ENCODE results near the gene COMT.
"Not testable (repeated sequence)": the region's sequence is repeated elsewhere in the genome, so short reads cannot be mapped to it uniquely, and the experiment has no call there.

The COMT gene

DNA sequence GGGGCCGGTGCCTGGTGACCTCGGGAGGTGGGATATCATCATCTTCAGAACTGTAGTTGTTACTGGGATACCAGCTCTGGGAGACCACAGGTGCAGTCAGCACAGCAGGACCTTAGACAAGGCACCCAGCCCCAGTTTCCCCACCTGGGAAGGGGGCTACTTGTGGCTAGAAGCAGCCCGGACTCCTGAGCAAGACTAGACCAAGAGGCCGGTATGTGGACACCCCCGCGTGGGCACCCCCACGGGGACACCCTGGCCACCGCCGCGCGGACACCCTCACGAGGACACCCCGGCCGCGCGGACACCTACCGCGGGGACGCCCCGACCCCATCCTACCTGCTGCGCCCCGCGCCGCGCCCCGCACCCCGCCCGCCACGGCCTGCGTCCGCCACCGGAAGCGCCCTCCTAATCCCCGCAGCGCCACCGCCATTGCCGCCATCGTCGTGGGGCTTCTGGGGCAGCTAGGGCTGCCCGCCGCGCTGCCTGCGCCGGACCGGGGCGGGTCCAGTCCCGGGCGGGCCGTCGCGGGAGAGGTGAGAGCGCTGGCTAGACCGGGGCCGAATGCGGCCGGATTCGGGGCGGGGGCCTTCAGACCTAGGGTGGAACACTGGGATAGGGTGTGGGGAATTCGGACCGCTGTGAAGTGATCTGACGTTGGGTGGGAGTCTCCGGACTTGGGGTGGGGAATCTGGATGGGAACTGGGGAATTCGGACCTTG is at the start of gene COMT, which contains the start of gene TXNRD2:
Gene COMT (plus strand): TSS at position 408 of the 718 bp plus-strand sequence. CDS start 20,755 bp downstream, outside the sequence.
Gene TXNRD2 (minus strand): TSS at position 454 of the 718 bp plus-strand sequence. CDS start 15 bp downstream, at position 439.
- DNase-seq = peak; percentile 69

DNA sequence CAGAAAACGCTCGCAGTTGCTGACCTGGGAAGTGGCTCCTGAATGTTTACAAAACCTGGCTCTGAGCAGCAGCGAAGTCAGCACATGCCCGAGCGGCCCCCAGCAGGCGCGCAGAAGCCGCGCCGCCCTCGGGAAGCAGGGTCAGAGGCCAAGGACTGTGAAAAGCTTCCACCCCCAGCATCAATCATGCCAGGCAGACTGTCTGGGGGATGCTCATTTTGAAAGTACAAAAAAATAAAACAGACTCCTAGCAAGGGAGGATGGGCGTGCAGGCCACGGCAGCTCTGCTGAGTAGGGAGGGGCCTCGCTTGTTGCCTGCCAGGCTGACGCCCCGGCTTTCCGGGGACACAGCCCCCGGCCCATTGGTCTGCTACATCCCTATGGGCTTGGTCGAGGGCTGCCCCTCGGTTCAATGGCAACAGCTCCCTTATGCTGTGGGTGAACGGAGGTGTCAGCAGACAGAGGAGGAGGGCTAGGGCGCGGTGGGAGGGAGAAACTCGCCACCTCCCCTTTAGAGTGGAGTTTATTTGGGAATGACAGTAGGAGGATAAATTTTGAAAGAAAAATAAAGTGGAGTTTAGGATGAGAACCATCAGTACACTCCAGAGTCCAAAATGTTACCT is 49.2 kb upstream of the COMT start:
- DNase-seq = no peak

DNA sequence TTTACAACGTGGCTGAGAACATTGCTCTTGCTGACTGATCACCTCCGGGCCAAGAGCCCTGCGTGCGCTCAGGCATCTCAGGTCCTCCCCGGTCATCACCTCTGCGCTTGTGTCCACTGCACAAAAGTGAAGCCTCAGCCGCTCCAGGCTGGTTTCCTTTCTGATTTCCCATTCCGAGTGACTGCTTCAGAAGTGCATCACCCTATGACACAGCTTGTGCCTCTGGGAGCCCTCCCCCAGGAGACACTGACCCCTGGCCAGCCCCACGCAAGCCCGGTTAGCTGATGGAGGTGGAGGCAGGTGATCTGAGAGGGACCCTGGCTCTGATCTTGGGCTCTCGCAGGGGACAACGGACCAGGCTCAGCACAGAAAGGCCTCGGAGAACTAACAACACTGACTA is 48.6 kb upstream of the COMT start:
- no peak for DNase-seq

DNA sequence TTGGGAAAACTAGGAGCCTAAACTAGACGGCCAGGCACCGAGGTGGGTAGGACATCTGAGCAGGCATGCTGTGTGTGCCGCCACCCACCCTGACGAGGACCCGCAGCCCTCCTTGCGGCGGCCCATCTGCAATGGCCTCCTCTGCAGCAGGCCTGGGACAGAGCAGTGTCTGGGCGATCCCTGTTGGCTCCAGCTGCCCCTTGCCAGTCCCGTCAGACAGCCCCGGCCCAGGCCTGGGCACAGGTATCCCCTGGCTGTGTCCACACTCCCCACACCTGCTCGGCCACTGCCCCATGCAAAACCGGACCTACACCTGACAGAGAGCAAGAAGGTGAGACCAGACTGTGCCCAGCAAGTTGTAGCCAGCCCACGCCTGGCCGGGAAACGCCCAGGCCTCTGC is 48.2 kb upstream of the COMT start:
- DNase-seq = no peak

DNA sequence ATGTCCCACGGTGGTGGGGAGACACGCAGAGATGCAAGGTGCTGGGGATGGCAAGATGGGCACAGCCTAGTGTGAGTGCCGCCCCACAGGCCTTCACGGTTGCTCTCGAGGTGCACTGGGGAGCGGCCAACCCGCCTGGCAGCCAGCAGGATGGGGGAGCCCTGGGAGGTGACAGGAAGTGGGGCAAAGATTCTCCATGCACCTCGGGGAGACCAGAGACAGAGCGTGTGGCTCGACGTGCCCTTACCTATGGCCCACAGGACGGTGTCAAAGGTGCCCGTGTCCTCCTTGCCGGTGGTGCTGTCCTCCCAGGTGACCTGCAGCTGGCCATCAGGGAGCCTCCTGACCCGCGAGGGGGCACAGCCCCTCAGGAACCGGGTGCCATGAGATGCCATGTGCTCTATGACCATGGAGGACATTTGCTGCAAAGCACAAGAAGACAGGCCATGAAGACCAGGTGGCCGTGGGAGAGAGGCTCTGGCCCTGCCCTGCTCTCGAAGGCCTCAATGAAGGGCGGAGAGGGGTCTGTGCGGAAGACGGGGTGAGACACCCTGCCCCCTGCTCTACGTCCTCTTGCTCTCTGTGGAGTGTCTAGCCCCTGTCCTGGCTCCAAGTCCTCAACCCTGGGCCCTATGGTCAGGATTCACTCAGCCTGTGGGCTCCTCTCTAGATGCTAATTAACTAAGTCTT is 46.3 kb upstream of the COMT start:
- no peak for DNase-seq

DNA sequence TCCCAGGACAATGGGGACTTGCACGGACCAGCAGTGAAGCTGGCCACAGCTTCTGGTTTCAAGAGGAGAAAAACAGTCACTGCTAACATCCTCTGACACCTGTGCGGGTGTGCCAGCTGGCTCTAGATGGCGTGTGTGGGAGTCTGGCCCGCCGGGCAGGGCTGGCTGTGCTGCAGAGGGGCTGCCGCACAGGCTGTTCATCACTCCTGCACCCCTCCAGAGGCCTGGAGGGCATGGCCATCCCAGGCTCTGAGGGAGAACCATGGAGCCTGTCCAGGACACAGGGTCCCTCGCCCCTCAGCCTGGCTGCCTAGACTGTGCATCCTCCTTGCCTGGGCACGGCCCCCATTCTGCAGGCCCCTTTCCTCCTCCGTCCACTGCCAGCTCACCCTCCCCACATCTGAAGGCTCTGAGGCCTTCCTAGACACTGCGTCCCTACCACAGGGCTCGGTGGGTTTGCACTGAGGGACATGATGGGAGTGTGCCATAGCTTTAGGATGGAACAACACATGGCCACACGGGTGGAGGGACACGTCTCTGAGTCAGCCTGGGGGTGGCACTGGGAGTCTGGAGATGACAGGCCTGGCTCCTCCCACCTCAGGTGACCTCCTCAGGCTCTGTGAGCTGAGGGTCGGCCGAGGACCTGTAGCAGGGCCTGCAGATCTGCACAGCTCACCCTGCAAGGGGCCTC is 44.8 kb upstream of the COMT start:
- DNase-seq = no peak

DNA sequence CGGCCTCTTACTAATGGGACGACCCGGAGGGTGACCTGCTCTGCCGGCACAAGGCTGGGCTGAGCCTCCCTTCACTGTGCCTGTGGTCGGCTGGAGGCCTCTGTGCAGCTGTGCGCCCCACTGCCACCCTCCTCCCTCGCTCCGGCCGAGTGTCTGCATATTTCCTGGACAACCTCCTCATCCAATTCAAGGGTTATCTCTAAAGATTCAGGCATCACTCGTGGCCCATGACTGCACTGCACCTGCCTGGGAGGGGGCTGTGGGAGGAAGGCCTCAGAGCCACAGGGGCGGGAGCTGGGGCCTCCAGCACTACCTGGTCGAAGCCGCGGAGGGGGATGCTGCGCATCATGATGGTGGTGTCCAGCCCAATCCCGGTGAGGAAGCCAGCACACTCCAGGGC is 43.8 kb upstream of the COMT start:
- DNase-seq = no peak

DNA sequence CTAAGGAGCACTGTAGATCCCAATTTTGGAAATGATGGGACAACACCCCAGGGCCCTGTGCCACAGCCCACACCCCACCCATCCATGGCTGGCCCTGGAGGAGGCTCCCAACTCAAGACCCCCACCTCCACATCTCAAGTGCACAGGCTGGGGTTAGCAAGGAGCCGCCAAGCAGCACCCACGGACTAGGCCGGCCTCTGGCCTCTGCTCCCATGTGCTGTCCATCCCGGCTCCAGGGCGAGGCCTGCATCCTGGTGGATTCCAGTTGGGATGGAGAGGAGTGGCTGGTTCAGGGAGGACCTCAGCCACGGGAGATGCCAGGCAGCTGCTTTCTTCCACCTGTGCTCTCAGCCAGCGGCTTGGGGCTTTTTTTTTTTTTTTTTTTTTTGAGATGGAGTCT is 43.4 kb upstream of the COMT start:
- no peak for DNase-seq

DNA sequence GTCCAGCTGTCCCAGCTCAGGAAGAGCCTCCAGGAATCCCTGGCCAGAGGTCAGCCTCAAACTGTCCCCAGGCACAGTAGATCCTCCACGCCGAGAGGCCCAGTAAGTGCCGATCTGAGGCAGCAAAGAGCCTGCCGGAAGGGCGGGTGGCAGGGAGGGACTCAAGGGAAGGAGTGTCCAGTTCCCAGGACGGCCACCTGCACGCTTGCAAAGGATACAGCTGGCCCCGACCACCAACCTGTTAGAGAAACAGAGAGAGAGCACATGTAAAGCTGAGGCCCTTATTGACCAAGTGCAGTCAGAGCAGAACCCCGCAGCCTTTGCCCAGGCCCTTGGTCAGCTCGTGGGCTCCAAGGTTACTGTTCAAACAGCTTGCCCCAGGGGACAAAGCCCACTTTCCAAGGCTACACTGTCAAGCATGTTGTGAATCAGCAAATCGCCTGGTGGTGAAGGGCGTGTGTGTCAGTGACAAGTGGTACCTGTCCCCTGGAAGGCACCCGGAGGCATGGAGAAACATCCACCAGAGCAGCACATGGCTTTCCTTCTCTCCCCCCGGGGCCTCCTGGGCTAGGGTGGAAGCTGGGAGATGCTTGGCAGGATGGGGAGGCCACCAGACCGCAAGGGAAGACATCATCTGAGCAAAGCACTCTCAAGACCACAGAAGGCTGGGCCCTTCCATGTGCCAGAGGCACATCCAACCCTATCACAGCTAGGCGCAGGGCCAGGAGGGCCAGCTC is 42.6 kb upstream of the COMT start:
- no peak for DNase-seq

DNA sequence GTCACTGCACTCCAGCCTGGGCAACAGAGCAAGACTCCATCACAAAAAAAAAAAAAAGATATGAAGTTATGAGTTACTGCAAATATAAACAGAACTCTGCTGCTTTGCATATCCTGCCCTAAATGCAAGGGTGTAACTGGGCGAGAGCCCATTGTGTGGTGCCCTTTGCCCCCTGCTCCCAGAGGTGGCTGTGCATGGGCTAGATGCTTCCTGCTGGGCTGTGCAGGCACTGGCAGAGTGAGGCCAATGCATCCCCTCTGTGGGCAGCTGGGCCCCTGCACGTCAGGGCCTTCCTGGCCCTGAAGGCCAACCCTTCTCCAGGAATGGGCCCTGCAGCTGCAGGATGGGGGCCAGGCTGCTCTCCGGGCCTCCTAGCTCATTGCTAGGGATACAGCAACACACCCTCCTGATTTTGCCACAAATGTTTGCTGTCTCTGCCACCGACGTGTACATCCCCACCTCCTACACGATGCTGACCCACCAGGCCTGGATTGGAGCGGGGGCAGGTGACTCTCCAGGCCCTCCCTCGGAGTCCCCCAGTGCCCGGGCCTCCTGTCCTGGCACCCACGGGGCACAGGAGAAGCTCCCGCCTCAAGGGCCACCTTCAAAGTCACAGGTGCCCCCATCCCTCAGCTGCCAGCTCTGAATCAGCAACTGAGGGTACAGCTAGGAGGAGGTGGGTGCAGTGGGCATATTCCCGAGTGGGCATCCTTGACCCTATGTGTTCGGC is 40.7 kb upstream of the COMT start:
- DNase-seq = no peak

DNA sequence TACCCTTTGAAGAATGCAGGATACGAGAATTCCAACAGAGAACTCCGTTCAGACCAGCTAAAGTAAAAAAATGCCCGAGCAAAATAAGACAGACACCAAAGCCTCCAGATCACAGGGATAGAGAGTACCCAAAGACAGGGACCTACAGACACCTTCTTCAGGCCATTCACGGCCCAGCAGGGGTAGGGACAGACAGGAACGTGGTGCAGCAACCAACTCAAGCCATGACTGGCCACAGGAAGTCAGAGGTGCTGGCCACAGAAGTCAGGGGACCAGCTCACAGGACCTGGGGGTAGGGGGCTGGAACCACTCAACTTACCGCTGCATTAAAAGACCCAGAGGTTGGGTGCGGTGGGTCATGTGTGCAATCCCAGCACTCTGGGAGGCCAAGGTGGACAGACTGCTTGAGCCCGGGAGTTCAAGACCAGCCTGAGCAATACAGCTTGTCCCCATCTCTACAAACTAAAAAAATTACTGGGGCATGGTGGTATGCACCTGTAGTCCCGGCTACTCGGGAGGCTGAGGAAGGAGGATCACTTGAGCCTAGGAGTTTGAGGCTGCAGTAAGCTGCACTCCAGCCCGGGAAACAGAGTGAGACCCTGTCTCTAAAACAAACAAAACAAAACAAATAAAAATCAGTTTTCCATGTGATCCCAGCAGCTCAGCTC is 39.9 kb upstream of the COMT start:
- no peak for DNase-seq

DNA sequence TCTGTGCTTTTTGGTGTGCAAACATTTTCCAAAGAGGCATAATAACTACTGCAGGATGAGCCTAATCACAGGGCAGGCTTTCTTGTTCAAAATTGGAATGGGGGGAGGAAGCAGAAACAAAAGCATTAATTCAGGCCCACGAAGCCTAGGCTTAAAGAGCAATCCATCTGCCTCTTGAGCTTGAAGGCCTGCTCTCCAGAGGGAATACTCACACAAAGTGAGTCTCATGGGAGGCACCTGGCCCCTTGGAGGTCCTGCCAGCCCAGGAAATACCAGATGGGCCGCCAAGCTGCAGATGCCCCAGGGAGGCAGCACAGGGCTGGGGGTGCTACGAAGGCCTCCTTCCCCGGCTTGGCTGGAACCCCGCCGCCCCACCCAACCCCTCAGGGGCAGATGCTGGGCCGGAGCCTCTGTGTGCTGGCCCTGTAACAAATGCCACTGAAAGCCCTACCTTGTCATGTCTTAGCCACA is 39.3 kb upstream of the COMT start:
- no peak for DNase-seq

DNA sequence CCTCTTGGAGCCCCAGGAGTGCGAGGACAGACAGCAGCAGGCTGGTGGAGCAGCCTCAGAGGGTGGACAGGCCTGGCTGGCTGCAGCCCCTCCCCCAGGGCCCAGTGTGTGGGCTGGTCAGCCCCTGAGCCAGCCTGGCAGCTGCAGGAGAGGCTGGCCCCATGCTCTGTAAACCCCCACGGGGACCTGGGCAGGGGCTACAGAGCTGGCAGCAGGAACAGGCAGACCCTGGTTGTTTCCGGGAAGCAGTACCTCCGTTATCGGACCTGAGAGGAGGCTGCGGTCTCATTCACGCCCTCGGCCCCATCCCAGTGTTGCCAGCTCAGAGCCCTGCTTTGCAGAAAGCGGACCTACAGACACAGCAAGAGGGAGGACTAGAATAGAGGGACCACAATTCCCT is 38.5 kb upstream of the COMT start:
- DNase-seq = no peak

DNA sequence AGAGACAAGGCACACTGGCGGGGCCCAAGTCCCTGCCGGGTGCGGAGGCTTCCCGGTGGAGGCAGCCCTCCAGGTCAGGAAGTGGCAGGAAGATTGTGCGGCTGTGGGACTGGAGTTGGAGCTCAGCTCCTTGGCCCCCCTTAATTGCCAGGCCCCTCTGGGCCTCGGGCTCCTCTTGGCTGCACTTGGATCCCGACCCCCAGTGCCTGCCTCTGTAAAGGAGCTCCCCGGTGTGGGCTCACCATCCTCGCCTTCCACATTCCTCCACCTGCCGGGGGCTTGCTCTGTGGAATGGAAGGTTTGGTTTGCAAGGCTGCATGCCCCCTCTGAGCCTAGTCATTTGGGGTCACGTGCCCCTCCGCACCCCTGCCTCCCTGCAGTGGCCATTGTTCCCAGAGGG is 38.1 kb upstream of the COMT start:
- no peak for DNase-seq

DNA sequence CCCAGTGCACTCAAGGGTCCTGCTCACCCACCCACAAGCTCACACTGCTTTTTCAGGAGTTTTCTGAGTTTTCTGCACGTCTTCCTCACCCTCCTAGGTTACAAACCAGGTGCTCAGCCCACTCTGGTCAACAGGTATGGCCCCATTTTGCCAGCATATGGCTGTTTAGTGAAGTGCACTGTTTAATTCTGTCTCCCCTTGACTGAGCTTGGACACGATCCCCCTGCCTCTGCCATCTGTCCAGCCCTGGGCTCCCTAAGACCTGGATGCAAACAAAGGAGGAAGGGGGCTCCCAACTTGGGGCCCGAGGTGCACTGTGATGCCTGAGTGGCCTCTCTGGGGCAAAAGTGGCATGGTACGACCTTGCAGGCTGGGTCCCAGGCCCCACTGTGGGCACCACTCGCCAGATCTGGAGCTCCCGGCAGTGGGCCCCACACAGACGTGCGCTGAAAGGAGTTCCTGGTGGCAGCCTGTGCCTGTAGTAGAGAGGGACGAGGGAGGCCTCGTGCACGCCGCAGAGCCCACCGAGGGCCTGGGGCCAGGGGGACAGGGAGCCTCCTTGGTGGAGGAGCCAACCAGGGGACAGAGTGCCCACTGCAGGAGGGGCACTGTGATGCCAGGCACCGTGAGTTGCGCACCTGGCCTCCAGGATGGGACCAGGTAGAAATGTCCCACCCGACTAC is 37.3 kb upstream of the COMT start:
- no peak for DNase-seq

DNA sequence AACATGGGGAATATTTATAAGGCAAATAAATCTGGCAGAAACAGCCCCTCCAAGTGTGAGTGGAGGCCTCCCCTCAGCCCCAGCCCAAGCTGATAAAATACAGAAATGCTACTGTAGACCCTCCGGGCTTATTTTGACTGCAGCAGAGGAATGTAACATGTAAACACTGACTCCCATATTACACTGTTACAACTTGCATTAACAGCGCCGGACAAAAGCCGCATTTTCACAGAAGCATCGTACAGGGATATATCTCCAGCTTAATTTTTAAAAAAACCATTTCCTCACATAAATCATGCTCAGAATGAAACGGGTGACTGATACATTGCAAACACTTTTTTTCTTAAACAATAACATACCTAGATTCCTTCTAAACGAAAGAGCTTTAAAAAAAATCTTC is 36.6 kb upstream of the COMT start:
- no peak for DNase-seq

DNA sequence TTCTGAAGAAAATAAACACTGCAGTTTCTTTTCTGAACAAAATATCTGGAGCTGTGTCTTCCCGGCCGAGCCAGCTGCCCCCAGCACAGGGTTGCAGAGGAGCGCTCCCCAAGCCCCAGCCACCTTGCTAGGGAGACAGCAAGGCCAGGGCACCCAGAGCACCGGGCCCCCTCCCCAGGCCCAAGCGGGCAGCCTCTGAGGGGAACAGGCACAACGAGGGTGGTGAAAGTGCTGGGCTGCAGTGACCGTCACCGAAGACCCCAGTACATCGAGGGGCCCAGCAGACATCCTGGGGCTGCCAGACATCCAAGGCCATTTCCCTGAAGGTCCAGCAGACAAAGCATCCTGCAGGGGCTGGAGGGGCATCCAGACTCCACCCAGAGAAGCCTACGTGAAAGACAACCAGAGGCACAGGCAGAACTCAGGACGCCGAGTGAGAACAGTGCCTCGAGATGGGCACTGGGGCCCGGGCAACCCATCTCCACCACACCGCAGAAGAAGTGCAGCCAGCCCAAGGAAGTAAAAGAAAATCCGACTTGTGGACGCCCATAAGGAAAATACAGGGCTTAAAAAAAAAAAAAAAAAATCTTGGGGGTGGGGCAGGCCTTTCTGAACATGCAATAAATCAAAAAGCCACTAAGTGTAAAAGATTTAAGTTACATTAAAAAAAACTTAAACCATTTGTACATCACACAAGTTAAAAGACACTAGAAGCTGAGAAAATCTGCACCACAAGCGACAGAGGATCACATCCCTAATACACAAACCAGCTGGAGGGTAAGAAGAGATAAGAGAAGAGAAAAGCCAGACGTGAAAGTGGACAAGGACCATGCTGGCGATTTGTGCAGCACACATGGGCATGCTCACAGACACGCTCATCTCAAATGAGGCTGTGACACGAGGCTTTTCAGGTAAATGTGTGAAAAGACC is 36.0 kb upstream of the COMT start:
- DNase-seq = no peak

DNA sequence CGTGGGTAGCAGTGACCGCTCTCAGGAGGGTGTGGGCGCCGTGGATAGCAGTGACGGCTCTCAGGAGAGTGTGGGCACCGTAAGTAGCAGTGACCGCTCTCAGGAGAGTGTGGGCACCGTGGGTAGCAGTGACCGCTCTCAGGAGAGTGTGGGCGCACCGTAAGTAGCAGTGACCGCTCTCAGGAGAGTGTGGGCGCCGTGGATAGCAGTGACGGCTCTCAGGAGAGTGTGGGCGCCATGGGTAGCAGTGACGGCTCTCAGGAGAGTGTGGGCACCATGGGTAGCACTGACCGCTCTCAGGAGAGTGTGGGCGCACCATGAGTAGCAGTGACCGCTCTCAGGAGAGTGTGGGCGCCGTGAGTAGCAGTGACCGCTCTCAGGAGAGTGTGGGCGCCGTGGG is 34.7 kb upstream of the COMT start:
- not testable (repeated sequence) for DNase-seq

DNA sequence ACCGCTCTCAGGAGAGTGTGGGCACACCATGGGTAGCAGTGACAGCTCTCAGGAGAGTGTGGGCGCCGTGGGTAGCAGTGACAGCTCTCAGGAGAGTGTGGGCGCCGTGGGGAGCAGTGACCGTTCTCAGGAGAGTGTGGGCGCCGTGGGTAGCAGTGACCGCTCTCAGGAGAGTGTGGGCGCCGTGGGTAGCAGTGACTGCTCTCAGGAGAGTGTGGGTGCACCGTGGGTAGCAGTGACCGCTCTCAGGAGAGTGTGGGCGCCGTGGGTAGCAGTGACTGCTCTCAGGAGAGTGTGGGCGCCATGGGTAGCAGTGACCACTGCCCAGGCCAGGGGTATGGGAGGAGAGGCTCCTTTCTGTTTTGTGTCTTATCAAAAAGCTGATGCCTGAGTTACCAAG is 33.7 kb upstream of the COMT start:
- not testable (repeated sequence) for DNase-seq

Data from inflammatory macrophage treated with lipopolysaccharide for 4 hours (primary cell).